ENCODE measurements around the gene OPCML. TPM values are rescaled to one million over a fixed set of nuclear protein-coding genes. Genes with fewer than 3 reads are reported as not detected.

OPCML gene
- polyA plus RNA-seq, 4 donors: 14.9 to 18.5 (median 15.9) TPM

DNA sequence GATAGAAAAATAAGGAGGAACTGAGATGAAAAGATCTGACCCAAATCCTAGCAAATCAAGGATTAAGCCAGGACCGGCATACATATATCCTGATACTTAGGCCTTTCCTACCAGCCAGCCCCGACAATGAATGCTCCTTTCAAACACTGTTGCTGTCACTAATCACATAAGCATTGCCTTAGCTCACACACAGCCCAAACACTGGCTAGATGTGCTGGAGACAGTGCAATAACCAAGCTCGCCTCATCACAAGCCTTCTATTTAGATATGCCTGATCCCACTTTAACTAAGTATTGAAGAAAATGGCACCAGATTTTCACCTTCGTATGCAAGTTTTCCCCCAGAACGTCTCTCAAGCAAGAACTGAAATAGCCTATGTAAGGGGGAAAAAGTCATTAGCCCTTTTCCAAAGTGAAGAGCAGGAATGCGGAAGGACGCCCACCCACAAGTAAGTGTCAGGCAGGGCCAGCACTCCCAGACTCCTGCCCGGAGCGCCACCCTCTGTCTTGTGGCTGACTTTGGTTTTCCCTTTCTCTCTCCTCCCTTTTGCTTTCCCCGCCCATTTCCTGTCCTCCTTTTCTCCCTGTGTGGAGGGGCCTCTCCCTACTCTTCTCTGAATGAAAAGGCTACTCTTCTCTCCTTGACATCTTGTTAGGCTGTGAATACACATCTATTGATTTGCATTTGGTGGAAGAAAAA, 8.9 kb upstream of the OPCML start:
- no peak for DNase-seq (ENCODE audit: low read depth in 4 of 4, low spot score in 3 of 4)

DNA sequence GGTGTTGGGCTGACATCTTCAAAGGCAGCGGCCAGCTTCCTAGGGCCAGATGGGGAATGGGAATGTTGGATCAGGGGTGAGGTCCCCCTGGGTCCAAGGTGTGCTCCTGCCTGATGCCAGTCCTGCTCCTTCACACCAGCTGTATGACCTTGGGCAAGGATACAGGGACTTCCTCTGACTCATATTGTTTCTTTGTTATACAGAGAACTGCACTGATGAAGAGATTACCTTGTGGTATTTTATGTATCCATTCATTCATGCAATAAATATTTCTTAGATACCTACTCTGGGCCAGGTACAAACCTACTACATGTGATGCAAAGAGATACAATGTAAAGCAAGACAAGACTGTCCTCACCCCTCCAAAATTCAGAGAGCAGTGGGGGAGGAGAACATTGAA, 3.9 kb upstream of the OPCML start:
- no peak for DNase-seq (ENCODE audit: low read depth in 4 of 4, low spot score in 3 of 4)

DNA sequence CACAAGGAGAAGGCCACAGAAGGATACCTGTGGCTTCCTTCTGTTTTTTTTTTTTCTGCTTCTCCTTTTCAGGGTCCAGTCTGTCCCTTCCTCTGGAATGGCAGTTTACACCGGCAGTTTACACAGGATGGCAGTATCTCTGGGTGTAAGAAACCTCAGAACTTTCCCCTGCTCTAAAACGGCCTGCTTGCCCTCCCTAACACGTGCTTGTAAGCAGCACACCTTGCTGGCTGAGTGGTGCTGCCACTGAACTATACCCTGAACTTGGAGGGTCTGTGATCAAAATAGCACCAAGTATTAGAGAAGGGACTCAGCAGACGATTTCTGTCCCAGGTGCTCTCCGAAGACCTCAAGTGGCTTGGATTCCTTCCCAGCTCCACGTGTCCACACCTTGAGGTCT, 904 bp upstream of the OPCML start:
- no peak for DNase-seq (ENCODE audit: low read depth in 4 of 4, low spot score in 3 of 4)

DNA sequence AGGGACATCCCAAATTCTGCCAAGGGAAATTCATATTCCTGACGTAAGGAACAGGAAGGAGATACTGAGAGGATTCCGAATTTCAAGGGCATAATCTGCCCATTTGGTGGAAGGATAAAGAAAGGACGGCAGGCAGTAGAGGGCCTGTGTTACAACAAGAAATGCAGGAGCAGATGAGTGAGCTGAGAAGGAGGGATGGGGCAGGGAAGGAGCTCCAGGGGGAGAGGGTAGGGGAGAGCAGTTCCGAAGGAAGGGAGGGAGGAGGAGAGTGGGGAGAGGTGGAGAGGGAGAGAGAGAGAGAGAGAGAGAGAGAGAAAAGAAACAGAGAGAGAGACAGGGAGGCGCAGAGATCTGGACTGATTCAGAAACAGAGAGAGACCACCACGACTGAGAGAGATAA, 843 bp downstream of the OPCML start:
- no peak for DNase-seq (ENCODE audit: low read depth in 4 of 4, low spot score in 3 of 4)

DNA sequence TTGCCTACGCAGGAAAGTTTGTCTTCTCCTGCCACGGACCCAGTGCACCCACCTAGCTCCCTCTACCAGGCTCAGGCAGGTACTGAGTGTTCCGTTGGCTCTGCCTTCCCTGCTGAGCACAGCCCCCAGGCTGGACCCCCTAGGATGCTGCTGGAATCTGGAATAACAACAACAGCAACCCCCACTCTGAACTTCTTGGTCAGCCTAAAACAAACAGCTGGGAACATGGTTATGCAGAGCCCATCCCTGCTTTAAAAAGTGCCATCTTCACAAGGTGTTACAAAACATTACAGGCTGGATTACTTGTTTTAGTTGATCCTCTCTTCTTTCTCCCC, 1.8 kb downstream of the OPCML start:
- DNase-seq (ENCODE audit: low read depth in 4 of 4, low spot score in 3 of 4): no peak

DNA sequence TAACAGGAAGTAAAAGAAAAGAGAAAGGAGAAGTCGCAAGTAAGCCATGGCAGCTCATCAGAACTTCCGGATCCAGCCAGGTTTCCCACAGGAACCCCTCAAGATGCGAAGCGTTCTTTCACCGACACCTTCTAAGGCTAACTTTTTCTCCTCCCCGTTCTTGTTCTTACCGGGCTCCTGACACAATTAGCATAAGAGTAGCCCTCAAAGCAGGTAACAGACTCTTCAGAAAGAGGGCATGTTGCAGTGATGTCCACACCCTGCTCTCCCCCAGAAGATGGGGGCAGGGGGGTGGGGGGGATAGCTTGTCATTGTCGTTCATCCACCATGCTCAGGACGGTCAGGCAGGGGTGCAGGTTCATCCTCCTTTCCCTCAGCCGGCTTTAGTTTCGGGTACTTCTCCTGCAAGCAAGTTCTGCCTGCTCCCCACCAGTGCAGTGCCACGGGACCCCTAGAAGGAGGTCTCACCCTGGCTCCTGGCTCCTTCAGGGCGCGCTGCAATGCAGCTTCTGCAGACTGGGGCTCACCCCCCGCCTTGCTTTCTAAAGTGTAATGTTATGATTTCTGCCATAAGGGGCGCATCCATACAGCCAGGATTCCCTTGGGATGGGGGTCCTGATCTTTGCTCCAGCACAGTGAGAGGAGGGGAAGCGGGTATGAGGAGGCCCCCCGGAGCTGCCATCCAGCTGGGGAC, 2.3 kb downstream of the OPCML start:
- no peak for DNase-seq (ENCODE audit: low read depth in 4 of 4, low spot score in 3 of 4)

DNA sequence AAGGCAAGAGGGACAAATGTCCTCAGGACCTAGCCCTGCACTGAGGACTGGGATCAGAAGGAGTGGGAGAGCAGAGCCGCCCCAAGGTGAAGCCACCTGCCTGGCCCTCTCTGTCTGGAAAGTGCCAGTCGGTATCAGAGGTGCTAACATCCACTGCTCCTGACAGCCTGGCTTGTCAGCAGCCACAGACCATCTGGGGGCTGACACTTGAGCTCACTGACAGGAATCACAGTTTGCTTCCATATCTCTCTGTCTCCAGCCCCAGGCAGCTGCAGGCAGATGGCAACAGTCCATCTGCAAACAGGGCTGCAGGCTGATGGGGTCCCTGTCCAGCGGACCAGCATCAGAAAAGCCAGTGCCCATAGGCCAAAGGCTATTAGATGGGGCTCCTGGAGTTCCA, 5.5 kb downstream of the OPCML start:
- DNase-seq (ENCODE audit: low read depth in 4 of 4, low spot score in 3 of 4): no peak

DNA sequence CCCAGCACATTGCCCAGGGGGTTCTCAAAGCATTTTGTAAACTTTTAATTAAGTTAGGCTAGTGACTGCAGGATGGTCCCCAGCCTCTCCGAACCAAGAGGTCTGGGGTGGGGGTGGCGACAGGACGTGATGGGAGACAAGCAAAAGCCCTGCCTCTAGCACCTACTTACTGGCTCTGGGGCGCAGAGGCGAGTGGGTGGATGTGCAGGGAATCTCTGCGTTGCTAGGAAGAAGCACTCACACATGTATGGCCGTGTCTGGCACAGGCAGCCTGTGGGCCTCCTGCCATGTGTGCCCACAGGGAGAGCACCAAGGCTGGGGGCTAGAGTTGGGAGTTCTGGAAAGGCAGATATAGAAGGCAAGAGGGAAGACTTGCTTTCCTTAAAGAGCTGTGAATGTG, 6.3 kb downstream of the OPCML start:
- DNase-seq (ENCODE audit: low read depth in 4 of 4, low spot score in 3 of 4): no peak

DNA sequence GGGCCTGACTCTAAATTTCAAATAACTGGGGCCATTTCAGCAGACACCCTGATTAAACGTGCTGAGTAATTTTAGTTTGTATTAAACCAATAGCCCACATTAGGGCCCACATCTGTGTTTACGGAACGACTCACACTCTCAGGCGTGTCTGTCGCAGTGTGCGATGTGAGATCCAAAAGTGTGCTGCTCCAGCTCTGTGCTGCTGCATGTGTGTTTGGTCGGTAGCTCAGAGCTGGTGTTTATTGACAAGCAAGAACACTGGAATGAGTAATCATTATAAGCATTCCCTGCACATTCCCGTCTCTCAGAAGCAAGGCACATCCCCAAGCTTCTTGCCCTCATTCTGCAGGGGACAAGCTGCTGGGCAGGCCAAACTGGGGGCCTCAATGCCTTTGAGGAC, 7.8 kb downstream of the OPCML start:
- DNase-seq (ENCODE audit: low read depth in 4 of 4, low spot score in 3 of 4): no peak

DNA sequence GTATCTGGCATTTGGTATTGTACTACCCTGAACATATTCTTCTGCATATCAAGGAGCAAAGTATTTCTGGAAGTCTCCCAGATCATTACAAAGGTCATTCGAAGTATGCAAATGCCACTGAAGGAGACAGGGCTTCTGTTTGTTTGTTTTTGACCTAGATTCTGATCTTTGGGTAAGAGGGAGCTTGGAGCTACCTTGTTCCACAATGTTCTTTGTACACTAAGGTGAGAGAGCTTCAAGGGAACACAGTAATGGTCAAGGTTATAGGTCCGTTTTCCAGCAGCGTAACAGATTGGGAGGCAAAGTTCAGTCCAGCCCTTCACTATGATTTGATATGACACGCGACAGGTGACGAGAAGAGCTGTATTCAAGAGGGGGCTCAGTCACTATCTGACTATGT, 10.0 kb downstream of the OPCML start:
- no peak for DNase-seq (ENCODE audit: low read depth in 4 of 4, low spot score in 3 of 4)

DNA sequence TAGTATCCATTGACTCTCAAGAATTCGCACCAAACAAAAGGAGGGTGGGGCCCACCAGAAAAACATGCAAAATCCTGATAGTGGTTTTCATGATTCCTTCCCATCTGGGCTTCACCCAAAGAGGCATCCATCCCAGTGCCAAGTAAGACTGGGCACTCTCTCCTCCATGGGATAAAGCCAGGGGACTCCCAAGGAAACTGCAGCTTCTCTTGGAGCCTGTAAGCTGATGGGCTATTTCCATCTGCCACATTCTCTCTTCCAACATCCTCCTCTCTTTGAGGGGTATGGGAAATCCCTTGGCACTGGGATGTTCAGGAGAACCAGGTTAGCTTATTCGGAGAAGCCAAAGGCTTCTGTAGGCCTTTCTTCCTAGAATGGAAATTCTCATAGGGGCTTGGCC, 10.8 kb downstream of the OPCML start:
- no peak for DNase-seq (ENCODE audit: low read depth in 4 of 4, low spot score in 3 of 4)

DNA sequence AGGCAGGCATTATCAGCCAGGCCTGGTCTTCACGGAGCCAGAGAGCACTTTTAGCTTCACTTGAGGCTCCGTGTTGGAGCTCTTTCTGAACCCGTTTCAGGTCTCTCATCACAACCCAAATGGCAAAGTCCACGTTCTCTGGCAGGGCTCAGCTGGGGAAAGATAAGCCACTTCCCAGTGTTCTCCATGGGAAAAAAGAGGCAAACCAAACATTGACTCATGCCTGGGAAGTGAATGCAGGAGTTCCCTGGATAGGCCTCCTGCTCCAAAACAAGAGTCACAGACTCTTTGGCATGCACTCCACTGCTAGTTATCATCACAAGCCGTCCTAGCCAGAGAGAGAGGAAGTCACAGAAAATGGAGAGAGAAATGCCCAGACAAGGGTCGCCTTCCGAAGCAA, 11.6 kb downstream of the OPCML start:
- no peak for DNase-seq (ENCODE audit: low read depth in 4 of 4, low spot score in 3 of 4)

DNA sequence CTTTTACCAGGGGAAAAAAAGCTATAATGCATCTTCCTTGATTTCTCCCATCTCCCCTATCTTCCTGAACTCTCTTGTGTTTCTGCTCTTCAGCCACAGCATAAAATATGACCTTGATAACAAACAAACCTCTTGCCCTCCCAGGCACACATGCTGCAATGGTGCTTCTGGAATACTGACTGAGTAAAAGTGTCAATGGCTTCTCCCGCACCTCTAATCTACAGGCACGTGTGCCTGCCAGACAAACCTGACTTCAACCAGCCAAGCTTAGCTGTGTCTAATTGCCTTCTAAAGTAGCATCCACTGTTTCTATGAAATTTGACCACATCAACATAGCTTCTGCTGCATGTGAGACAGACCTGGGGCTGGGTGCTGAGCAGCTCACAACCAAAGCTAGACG, 12.7 kb downstream of the OPCML start:
- no peak for DNase-seq (ENCODE audit: low read depth in 4 of 4, low spot score in 3 of 4)

DNA sequence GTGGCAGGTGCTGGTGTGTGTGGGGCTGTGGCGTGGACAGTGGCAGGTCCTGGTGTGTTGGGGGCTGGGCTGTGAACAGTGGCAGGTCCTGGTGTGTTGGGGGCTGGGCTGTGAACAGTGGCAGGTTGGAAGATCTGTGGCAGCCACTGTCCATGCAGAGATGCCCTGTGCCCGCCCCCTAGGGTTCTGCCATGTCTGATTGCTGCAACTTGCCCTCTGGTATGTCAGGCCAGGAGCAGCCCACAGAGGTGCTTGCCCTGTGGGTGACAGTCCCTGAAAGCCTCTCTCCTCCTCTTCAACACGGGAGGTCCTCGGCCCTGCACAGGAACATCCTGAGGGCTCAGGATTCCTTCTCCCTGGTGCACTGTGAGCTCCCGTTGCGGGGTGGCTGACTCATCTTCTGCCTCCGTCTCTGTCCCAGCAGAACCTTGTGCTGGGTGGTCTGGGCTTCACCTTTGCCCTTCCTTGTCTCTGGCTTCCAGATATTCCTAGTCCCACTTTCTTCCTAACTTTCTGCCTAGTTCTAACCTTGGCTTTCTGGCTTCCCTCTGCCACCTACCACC, 13.5 kb downstream of the OPCML start:
- no peak for DNase-seq (ENCODE audit: low read depth in 4 of 4, low spot score in 3 of 4)

DNA sequence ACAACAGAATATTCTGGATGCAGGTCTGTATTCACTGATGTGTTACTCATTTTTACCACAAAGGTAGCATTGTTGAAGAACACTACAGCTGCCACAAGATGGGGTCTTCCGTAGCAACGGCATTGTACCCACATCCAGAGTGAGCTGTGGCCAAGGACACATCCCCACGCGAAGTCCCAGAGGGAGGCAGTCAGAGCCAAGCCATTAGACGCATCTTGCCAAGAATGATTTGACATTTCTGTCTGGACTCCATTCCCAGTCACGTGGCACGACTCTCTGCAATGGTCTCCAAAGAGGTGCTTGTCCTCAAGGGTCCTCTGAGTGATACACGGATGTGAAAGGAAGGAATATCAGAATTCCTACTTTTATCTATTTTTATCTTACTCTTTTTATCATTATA, 15.5 kb downstream of the OPCML start:
- DNase-seq (ENCODE audit: low read depth in 4 of 4, low spot score in 3 of 4): no peak

DNA sequence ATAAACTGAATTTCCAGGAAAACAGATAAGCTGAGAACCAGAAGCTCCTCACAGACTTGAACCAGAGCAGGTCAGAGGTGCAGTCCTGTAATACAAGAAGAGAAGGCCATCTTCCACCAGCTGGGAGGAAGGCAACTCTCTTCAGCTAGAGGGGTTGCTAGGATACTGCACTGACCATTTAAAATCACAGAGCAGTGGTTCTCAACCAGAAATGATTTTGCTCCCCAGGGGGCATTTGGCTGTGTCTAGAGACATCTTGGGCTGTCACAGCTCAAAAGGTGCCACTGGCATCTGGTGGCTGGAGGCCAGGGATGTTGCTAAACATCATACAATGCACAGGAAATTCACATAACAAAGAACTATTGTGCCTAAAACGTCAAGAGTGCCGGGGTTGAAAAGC, 17.2 kb downstream of the OPCML start:
- no peak for DNase-seq (ENCODE audit: low read depth in 4 of 4, low spot score in 3 of 4)

DNA sequence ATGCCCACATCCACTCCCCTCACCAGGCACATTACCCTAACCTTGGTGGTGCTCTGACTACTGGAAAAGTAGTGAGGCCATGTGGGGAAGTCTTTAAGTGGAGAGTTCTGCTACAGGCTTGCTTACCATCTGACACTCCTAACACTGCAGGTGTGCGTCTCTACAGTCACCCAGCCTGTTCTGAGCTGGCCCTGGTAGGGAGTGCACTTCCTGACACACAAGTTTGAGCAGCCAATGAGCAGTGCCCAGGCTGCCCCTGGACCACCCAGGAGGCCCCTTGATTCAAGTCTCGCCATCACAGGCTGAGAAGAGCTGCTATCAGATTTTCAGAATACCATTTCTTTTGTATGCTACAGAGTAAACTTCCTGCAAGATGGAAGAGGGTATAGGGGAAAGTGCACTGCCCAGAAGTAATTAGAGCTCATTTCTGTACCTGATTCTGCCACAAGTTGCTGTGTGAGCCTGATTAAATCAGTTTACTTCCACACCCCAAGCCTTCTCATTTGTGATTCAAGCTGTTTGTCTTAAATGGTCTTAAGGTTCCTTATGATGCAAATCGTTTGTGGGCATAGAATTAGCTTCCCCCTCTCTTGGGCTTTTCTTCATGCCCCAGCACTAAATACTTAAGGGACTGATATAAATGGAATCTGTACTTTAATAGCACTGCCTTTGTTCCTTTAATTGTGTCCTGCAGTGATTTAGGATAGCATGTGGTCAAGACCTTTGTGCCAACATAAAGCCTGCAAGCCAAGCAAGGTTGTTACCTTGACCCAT, 22.2 kb downstream of the OPCML start:
- no peak for DNase-seq (ENCODE audit: low read depth in 4 of 4, low spot score in 3 of 4)

DNA sequence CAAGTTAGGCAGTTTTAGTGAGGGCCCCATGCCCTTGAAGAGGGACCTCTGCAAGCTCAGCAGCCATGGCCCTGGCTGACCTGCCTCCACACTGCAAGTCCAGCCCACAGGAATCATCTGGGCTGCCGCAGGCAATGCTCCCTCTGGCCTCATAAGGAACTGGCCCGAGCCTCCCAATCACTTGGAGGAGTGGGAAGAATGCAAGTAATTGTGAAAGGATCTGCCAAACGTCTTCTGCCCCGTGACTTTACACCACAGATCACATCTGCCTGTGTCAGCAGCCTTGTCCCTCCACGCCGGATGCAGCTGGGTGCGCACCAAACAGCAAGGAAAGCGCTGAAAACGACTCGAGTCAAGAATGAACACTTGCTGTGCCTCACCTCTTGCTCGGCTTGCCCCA, 23.8 kb downstream of the OPCML start:
- no peak for DNase-seq (ENCODE audit: low read depth in 4 of 4, low spot score in 3 of 4)

DNA sequence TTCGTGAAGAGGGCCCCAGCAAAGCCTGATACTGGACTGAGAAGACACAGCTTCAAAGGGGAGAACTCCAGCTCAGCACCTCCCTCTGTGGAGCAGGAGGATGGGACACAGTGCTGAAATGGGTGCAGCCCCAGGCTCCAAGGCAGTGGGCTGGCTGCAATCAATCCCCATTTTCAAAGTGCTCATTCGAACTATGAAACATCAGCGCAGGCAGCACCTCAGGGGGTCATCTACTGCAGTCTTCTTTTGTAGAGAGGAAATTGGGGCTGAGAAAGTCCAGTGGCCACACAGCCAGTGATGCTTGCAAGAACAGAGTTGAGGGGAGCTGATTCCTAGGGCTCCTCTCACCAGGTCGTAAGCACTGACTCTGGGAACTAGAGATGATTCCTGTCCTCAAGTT, 25.1 kb downstream of the OPCML start:
- DNase-seq (ENCODE audit: low read depth in 4 of 4, low spot score in 3 of 4): no peak

DNA sequence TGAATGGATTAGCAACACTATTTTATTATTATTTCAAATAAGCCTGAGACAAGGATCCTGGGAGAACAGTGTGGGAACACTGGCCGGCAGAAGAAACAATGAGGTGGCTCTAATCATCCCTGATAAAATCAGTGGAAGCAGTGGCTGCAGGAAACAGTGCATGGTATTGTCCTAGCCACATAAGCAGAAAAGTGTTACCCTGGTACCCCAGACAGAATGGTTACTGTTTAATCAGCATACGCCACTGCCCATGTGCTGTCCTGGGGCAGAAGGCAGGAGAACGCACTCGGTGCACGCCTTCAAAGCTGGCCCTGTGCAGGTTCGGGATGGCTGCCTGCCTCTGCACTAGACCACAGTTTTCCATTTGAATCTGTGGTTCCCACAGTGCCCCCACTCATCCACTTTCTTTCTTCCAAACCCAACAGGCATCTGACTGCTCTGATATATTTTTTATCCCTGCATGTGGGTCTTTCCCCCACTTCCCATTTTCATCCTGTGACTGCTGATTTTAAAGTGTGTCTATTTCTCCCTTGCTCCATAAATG, 25.7 kb downstream of the OPCML start:
- no peak for DNase-seq (ENCODE audit: low read depth in 4 of 4, low spot score in 3 of 4)

DNA sequence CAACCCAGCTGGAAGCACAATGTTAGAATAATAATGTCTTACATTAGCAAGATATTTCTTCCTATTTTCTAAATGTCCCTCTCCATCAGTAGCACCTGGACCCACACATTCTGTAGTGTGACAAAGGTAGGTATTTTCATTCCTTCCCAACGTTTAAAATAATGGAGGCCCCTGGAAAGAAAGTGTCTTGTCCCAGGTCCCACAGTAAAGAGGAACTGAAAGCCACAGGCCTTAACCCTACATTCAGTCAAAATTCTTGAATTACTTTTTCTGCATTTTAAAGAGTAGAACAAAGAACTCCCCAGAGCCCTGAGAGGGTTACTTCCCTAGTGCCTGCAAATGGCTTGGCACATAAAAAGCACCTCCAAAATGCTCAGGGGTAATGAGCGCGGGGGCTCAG, 26.3 kb downstream of the OPCML start:
- no peak for DNase-seq (ENCODE audit: low read depth in 4 of 4, low spot score in 3 of 4)
